HEK293 (cell line): ENCODE data around the gene KRTAP12-1.

ENCODE experiments used
- HOXC10 ChIP-seq: sonication (generic); formaldehyde crosslinking; IDR thresholded peaks from 2 replicates; pipeline ENCODE4 v1.8.1; 2023; ENCODE audit warnings: mild to moderate bottlenecking, missing genetic modification reagents
- HOXD13 ChIP-seq: sonication (generic); formaldehyde crosslinking; IDR thresholded peaks from 2 replicates; pipeline ENCODE4 v1.8.0; 2022; ENCODE audit warnings: missing genetic modification reagents, borderline replicate concordance
- RBAK ChIP-seq: fragments of 450-650 bp; formaldehyde crosslinking; IDR thresholded peaks from 2 replicates; pipeline ENCODE4 v1.5.1; 2016; ENCODE audit warnings: missing biosample characterization, missing genetic modification characterization
- ZBTB7A ChIP-seq: fragments of 450-650 bp; formaldehyde crosslinking; IDR thresholded peaks from 2 replicates; pipeline ENCODE4 v1.5.1; 2016; ENCODE audit warnings: low read depth, missing biosample characterization, missing genetic modification characterization
- ZBTB8A ChIP-seq: fragments of 450-650 bp; formaldehyde crosslinking; IDR thresholded peaks from 2 replicates; pipeline ENCODE4 v1.5.1; 2016; ENCODE audit warnings: missing biosample characterization, missing genetic modification characterization
- ZNF121 ChIP-seq: fragments of 450-650 bp; formaldehyde crosslinking; IDR thresholded peaks from 2 replicates; pipeline ENCODE4 v1.5.1; 2016; ENCODE audit warnings: missing biosample characterization, missing genetic modification characterization
- ZNF239 ChIP-seq: fragments of 450-650 bp; formaldehyde crosslinking; IDR thresholded peaks from 2 replicates; pipeline ENCODE4 v1.5.1; 2016; ENCODE audit warnings: missing biosample characterization, missing genetic modification characterization
- ZNF37A ChIP-seq: fragments of 450-650 bp; IDR thresholded peaks from 2 replicates; pipeline ENCODE4 v1.5.1; 2018; ENCODE audit warnings: missing biosample characterization, missing genetic modification characterization
- ZNF510 ChIP-seq: fragments of 450-650 bp; formaldehyde crosslinking; IDR thresholded peaks from 2 replicates; pipeline ENCODE4 v1.5.1; 2018; ENCODE audit warnings: mild to moderate bottlenecking, missing genetic modification characterization, missing biosample characterization; ENCODE audit not compliant: insufficient replicate concordance
- ZNF585B ChIP-seq: fragments of 450-650 bp; formaldehyde crosslinking; IDR thresholded peaks from 2 replicates; pipeline ENCODE4 v1.5.1; 2016; ENCODE audit warnings: missing biosample characterization, missing genetic modification characterization
- TF ChIP-seq, protein P1 (sequence below): fragments of 450-650 bp; formaldehyde crosslinking; IDR thresholded peaks from 2 replicates; pipeline ENCODE4 v1.5.1; 2016; ENCODE audit warnings: missing biosample characterization, missing genetic modification characterization

DNA sequence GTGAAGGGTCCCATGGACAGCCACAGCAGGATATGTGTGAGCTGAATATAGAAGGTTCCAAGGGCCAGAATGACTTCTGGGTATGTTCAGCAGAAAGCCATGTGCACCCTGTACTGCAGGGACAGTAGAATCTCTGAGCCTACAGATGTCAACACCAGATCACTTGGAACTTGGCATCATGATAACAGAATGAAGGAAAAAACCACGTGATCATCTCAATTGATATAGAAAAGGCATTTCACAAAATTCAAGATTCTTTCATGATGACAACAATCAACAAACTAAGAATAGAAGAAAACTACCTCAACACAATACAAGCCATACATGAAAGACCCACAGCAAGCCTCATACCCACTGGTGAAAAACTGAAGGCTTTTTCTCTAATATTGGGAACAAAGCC, 14.4 kb downstream of the KRTAP12-1 start:
- TF ChIP-seq ZNF37A (tag by site-specific recombination) (no peak), ZNF121 (tag by site-specific recombination) (no peak), ZNF510 (no peak), HOXC10 (CRISPR knock-in tag) (no peak), RBAK (tag by site-specific recombination) (no peak), HOXD13 (no peak), ZBTB7A (tag by site-specific recombination) (no peak), ZBTB8A (tag by site-specific recombination) (no peak), ZNF585B (no peak), ZNF239 (tag by site-specific recombination) (no peak)
- TF ChIP-seq, protein P1, sequence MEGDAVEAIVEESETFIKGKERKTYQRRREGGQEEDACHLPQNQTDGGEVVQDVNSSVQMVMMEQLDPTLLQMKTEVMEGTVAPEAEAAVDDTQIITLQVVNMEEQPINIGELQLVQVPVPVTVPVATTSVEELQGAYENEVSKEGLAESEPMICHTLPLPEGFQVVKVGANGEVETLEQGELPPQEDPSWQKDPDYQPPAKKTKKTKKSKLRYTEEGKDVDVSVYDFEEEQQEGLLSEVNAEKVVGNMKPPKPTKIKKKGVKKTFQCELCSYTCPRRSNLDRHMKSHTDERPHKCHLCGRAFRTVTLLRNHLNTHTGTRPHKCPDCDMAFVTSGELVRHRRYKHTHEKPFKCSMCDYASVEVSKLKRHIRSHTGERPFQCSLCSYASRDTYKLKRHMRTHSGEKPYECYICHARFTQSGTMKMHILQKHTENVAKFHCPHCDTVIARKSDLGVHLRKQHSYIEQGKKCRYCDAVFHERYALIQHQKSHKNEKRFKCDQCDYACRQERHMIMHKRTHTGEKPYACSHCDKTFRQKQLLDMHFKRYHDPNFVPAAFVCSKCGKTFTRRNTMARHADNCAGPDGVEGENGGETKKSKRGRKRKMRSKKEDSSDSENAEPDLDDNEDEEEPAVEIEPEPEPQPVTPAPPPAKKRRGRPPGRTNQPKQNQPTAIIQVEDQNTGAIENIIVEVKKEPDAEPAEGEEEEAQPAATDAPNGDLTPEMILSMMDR (tag by site-specific recombination): no peak
